ENCODE data around the gene CRACR2A.

DNA sequence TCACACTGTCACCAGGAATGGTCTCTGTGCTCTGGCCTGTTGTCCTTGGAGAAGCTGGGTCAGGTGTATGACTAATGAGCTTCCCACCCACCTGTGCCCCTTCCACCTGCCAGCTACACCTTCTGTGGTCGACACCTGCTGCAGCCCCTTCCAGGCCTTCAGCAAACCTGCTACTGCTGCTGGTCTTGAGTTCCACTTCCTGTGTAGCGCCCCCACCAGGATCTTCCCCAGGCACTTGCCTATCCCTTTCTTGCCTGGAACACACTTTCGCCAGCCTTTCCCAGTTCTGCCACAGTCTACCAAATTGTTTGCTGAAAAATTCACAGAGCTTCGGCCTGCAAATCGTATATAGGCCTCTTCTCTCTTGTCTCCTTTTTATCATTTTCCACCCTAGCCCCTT, 75.3 kb downstream of the CRACR2A start:
- TF ChIP-seq, protein P1, sequence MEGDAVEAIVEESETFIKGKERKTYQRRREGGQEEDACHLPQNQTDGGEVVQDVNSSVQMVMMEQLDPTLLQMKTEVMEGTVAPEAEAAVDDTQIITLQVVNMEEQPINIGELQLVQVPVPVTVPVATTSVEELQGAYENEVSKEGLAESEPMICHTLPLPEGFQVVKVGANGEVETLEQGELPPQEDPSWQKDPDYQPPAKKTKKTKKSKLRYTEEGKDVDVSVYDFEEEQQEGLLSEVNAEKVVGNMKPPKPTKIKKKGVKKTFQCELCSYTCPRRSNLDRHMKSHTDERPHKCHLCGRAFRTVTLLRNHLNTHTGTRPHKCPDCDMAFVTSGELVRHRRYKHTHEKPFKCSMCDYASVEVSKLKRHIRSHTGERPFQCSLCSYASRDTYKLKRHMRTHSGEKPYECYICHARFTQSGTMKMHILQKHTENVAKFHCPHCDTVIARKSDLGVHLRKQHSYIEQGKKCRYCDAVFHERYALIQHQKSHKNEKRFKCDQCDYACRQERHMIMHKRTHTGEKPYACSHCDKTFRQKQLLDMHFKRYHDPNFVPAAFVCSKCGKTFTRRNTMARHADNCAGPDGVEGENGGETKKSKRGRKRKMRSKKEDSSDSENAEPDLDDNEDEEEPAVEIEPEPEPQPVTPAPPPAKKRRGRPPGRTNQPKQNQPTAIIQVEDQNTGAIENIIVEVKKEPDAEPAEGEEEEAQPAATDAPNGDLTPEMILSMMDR (IDR thresholded peaks at IDR 0.05; ENCODE audit: poor library complexity, severe bottlenecking), result no peak
- TF ChIP-seq, protein P2, sequence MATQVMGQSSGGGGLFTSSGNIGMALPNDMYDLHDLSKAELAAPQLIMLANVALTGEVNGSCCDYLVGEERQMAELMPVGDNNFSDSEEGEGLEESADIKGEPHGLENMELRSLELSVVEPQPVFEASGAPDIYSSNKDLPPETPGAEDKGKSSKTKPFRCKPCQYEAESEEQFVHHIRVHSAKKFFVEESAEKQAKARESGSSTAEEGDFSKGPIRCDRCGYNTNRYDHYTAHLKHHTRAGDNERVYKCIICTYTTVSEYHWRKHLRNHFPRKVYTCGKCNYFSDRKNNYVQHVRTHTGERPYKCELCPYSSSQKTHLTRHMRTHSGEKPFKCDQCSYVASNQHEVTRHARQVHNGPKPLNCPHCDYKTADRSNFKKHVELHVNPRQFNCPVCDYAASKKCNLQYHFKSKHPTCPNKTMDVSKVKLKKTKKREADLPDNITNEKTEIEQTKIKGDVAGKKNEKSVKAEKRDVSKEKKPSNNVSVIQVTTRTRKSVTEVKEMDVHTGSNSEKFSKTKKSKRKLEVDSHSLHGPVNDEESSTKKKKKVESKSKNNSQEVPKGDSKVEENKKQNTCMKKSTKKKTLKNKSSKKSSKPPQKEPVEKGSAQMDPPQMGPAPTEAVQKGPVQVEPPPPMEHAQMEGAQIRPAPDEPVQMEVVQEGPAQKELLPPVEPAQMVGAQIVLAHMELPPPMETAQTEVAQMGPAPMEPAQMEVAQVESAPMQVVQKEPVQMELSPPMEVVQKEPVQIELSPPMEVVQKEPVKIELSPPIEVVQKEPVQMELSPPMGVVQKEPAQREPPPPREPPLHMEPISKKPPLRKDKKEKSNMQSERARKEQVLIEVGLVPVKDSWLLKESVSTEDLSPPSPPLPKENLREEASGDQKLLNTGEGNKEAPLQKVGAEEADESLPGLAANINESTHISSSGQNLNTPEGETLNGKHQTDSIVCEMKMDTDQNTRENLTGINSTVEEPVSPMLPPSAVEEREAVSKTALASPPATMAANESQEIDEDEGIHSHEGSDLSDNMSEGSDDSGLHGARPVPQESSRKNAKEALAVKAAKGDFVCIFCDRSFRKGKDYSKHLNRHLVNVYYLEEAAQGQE (IDR thresholded peaks at IDR 0.05; ENCODE audit: borderline replicate concordance), result no peak
- TF ChIP-seq POLR2AphosphoS5 (IDR thresholded peaks at IDR 0.05), result no peak

All from neural cell (in vitro differentiated cells).